Measurements from ENCODE around the gene SMARCC1. TPM values are rescaled to one million over a fixed set of nuclear protein-coding genes. Genes with fewer than 3 reads are reported as not detected.

SMARCC1 gene
- total RNA-seq, 1 donor from 2014 or later: 28.7 TPM

- DNase-seq (ENCODE audit: low read depth) (no peak), FAIRE-seq (no peak)
- H3K36me3 ChIP-seq (ENCODE audit: control insufficient read depth, insufficient read depth, low read length): peaks cover 14% of the 10 kb centered on the region
- TF ChIP-seq CTCF (IDR thresholded peaks at IDR 0.05; ENCODE audit: insufficient read depth, low read length, severe bottlenecking): no peak
- H3K4me3 ChIP-seq (ENCODE audit: low read depth, low read length): no peak overlapping the region
- no peaks in the 10 kb centered on the region for H3K27me3 ChIP-seq (ENCODE audit: control insufficient read depth, insufficient read depth, low read length)
These were observed 146.7 kb downstream of the SMARCC1 start for GRCh38 chr3:47634996-47635395.

GRCh38 chr3:47630810-47631209, 150.9 kb downstream of the SMARCC1 start:
- no peak for TF ChIP-seq CTCF (IDR thresholded peaks at IDR 0.05; ENCODE audit: insufficient read depth, low read length, severe bottlenecking)
- FAIRE-seq (no peak), DNase-seq (ENCODE audit: low read depth) (no peak)
- no peaks in the 10 kb centered on the region for H3K27me3 ChIP-seq (ENCODE audit: control insufficient read depth, insufficient read depth, low read length)
- no peak overlapping the region for H3K4me3 ChIP-seq (ENCODE audit: low read depth, low read length)
- peaks cover 13% of the 10 kb centered on the region for H3K36me3 ChIP-seq (ENCODE audit: control insufficient read depth, insufficient read depth, low read length)

- no peak for TF ChIP-seq CTCF (IDR thresholded peaks at IDR 0.05; ENCODE audit: insufficient read depth, low read length, severe bottlenecking)
- FAIRE-seq: no peak
- no peak overlapping the region for H3K4me3 ChIP-seq (ENCODE audit: low read depth, low read length)
- no peaks in the 10 kb centered on the region for H3K27me3 ChIP-seq (ENCODE audit: control insufficient read depth, insufficient read depth, low read length)
- DNase-seq (ENCODE audit: low read depth): no peak
- peaks cover 8% of the 10 kb centered on the region for H3K36me3 ChIP-seq (ENCODE audit: control insufficient read depth, insufficient read depth, low read length)
These were observed 151.9 kb downstream of the SMARCC1 start for GRCh38 chr3:47629770-47630169.

GRCh38 chr3:47628426-47628825, 153.3 kb downstream of the SMARCC1 start:
- peaks cover 7% of the 10 kb centered on the region for H3K36me3 ChIP-seq (ENCODE audit: control insufficient read depth, insufficient read depth, low read length)
- no peaks in the 10 kb centered on the region for H3K27me3 ChIP-seq (ENCODE audit: control insufficient read depth, insufficient read depth, low read length)
- no peak for FAIRE-seq
- no peak for TF ChIP-seq CTCF (IDR thresholded peaks at IDR 0.05; ENCODE audit: insufficient read depth, low read length, severe bottlenecking)
- no peak for DNase-seq (ENCODE audit: low read depth)
- no peak overlapping the region for H3K4me3 ChIP-seq (ENCODE audit: low read depth, low read length)

- Histone ChIP-seq H3K36me3 (ENCODE audit: control insufficient read depth, insufficient read depth, low read length) (peaks cover 8% of the 10 kb centered on the region), H3K27me3 (ENCODE audit: control insufficient read depth, insufficient read depth, low read length) (no peaks in the 10 kb centered on the region), H3K4me3 (ENCODE audit: low read depth, low read length) (no peak overlapping the region)
- TF ChIP-seq CTCF (IDR thresholded peaks at IDR 0.05; ENCODE audit: insufficient read depth, low read length, severe bottlenecking): no peak
- FAIRE-seq (no peak), DNase-seq (ENCODE audit: low read depth) (no peak)
These were observed 158.8 kb downstream of the SMARCC1 start for GRCh38 chr3:47622671-47623461.
